SU-DHL-6 (cell line): ENCODE results near the gene COL4A3.

ENCODE experiments used
- H2AFZ ChIP-seq: fragments of 200-600 bp; sonication (generic); 2 replicates; pipeline ENCODE4 v1.6.1; 2014; ENCODE audit warnings: low read depth, mild to moderate bottlenecking, moderate library complexity, mixed read lengths, antibody characterized with exemption, low read length; ENCODE audit not compliant: severe bottlenecking
- H3F3A ChIP-seq: fragments of 200-600 bp; shearing (Covaris generic); 2 replicates; pipeline ENCODE4 v1.6.0; 2016; ENCODE audit warnings: antibody characterized with exemption, mild to moderate bottlenecking; ENCODE audit not compliant: insufficient read depth
- H3K27ac ChIP-seq: fragments of 200-600 bp; sonication (generic); 2 replicates; pipeline ENCODE4 v1.5.1; 2016; ENCODE audit warnings: low read depth, mild to moderate bottlenecking, low read length, moderate library complexity, mixed read lengths
- H3K27me3 ChIP-seq: fragments of 200-600 bp; sonication (generic), shearing (Covaris generic); 2 replicates; pipeline ENCODE4 v1.6.0; 2014; ENCODE audit warnings: mild to moderate bottlenecking, low read length
- H3K36me3 ChIP-seq: fragments of 200-600 bp; sonication (generic); 2 replicates; pipeline ENCODE4 v1.6.1; 2014; ENCODE audit warnings: mild to moderate bottlenecking, low read length, mixed read lengths
- H3K4me2 ChIP-seq: fragments of 300-600, 200-600 bp; shearing (Covaris generic), sonication (generic); 2 replicates; pipeline ENCODE4 v1.6.0; 2014; ENCODE audit warnings: low read length, low read depth, mild to moderate bottlenecking; ENCODE audit not compliant: poor library complexity, severe bottlenecking
- H3K4me3 ChIP-seq: fragments of 200-600 bp; sonication (generic); 2 replicates; pipeline ENCODE4 v1.5.1; 2014; ENCODE audit warnings: antibody characterized with exemption, low read length, mild to moderate bottlenecking, mixed read lengths; ENCODE audit not compliant: insufficient read depth, poor library complexity, severe bottlenecking
- H3K79me2 ChIP-seq: fragments of 200-600 bp; sonication (generic); 2 replicates; pipeline ENCODE4 v1.6.1; 2014; ENCODE audit warnings: mild to moderate bottlenecking, low read length, moderate library complexity; ENCODE audit not compliant: insufficient read depth
- H3K9ac ChIP-seq: fragments of 200-600 bp; sonication (generic); 2 replicates; pipeline ENCODE4 v1.7.0; 2014; ENCODE audit warnings: mild to moderate bottlenecking, low read length
- H3K9me2 ChIP-seq: fragments of 200-600 bp; sonication (generic); replicated peaks from 2 replicates; pipeline ENCODE4 v1.6.1; 2014; ENCODE audit warnings: low read length; ENCODE audit not compliant: insufficient read depth
- H3K9me3 ChIP-seq: fragments of 200-600 bp; sonication (generic); 2 replicates; pipeline ENCODE4 v1.6.1; 2014; ENCODE audit warnings: low read length, mixed read lengths; ENCODE audit not compliant: insufficient read depth
- H4K20me1 ChIP-seq: fragments of 200-600 bp; sonication (generic); 2 replicates; pipeline ENCODE4 v1.6.1; 2014; ENCODE audit warnings: low read depth, mild to moderate bottlenecking, antibody characterized with exemption, low read length, moderate library complexity, mixed read lengths
- CTCF ChIP-seq: fragments of 200-600 bp; sonication (generic); IDR thresholded peaks from one replicate; pipeline ENCODE4 v1.5.1; 2017; ENCODE audit warnings: antibody characterized with exemption, mild to moderate bottlenecking, low read length, moderate library complexity; ENCODE audit not compliant: insufficient read depth, poor library complexity, severe bottlenecking
- EZH2phosphoT487 ChIP-seq: fragments of 200-600 bp; sonication (generic), shearing (Covaris generic); conservative IDR thresholded peaks from 2 replicates; pipeline ENCODE4 v1.6.1; 2018; ENCODE audit warnings: mild to moderate bottlenecking, antibody characterized with exemption, low read length, moderate library complexity, mixed read lengths

COL4A3 gene

DNA sequence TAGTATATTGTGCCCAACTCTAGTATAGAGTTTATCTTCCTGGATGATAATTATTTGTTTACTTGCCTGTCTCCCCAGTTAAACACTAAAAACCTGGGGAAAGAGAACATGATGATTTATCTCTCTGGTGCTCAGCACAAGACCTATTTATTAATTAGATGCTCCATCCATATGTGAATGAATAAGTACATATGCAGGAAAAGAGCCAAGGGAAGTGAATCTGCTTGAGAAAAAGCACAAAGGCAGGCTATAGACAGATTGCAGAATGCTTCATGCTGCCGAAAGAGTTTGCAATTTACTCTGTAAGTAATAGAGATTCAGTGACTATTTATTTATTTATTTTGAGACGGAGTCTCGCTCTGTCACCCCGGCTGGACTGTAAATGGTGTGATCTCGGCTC is 123.3 kb downstream of the COL4A3 start:
- Histone ChIP-seq H2AFZ (no peak overlapping the region), H3K79me2 (no peaks in the 10 kb centered on the region), H3K4me3 (no peak overlapping the region), H3K27me3 (no peaks in the 10 kb centered on the region), H3K4me2 (no peak overlapping the region), H3K9me2 (no peaks in the 10 kb centered on the region), H3K9ac (no peak overlapping the region), H3F3A (no peaks in the 10 kb centered on the region), H3K27ac (no peak overlapping the region), H4K20me1 (no peaks in the 10 kb centered on the region), H3K36me3 (no peaks in the 10 kb centered on the region), H3K9me3 (no peaks in the 10 kb centered on the region)
- no peak for TF ChIP-seq EZH2phosphoT487
- no peak for TF ChIP-seq CTCF

DNA sequence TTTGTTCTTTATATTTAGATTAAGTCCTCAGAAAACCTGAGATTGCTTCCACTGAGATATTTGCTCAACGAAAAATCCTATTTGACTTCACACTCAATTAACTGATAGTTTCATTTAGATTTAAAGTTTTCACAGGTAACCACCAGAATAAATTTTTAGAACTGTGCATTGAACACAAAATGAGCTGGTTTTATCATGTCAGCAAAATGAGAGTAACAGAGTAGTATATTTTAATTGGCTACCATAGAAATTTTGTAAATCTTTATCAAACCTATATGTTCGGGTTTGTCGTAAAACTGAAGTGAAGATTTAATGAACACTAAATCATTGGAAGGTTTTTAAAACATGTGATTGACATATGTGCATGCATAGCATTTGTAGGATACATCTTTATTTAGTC is 127.9 kb downstream of the COL4A3 start:
- Histone ChIP-seq H2AFZ (no peak overlapping the region), H3F3A (no peaks in the 10 kb centered on the region), H3K36me3 (no peaks in the 10 kb centered on the region), H4K20me1 (0 out of 2 replicates have a peak, but pooled peaks cover 4% of the 10 kb centered on the region), H3K27me3 (no peaks in the 10 kb centered on the region), H3K9ac (no peak overlapping the region), H3K9me3 (no peaks in the 10 kb centered on the region), H3K9me2 (no peaks in the 10 kb centered on the region), H3K27ac (no peak overlapping the region), H3K4me3 (no peak overlapping the region), H3K4me2 (no peak overlapping the region), H3K79me2 (no peaks in the 10 kb centered on the region)
- TF ChIP-seq CTCF (no peak), EZH2phosphoT487 (no peak)

DNA sequence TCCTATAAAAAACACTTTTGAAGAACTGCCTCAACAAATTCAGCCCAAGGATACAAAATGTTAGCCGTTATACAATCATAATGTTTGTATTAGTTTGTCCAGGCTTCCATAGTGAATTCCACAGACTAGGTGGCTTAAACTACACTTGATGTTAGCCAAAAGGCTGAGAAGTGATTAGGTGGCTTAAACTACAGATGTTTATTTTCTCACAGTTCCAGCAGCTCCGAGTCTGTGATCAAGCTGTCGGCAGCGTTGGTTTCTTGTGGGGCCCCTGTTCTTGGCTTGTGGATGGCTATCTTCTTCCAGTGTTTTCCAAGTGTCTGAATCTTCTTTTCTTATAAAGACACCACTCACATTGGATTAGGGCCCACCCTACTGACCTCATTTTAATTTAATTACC is 129.1 kb downstream of the COL4A3 start:
- Histone ChIP-seq H3K9me2 (no peaks in the 10 kb centered on the region), H2AFZ (no peak overlapping the region), H3K27ac (no peak overlapping the region), H4K20me1 (0 out of 2 replicates have a peak, but pooled peaks cover 4% of the 10 kb centered on the region), H3F3A (no peaks in the 10 kb centered on the region), H3K9ac (no peak overlapping the region), H3K4me3 (no peak overlapping the region), H3K79me2 (no peaks in the 10 kb centered on the region), H3K27me3 (no peaks in the 10 kb centered on the region), H3K9me3 (no peaks in the 10 kb centered on the region), H3K4me2 (no peak overlapping the region), H3K36me3 (no peaks in the 10 kb centered on the region)
- no peak for TF ChIP-seq CTCF
- TF ChIP-seq EZH2phosphoT487, result no peak
